CD4-positive, alpha-beta T cell treated with Interleukin-4 for 4 hours (primary cell): ENCODE measurements around the gene TMEM18.

Source experiments
- DNase-seq: peaks from one replicate; pipeline ENCODE4 v3.0.0-alpha.2; 2020

The TMEM18 gene

DNA sequence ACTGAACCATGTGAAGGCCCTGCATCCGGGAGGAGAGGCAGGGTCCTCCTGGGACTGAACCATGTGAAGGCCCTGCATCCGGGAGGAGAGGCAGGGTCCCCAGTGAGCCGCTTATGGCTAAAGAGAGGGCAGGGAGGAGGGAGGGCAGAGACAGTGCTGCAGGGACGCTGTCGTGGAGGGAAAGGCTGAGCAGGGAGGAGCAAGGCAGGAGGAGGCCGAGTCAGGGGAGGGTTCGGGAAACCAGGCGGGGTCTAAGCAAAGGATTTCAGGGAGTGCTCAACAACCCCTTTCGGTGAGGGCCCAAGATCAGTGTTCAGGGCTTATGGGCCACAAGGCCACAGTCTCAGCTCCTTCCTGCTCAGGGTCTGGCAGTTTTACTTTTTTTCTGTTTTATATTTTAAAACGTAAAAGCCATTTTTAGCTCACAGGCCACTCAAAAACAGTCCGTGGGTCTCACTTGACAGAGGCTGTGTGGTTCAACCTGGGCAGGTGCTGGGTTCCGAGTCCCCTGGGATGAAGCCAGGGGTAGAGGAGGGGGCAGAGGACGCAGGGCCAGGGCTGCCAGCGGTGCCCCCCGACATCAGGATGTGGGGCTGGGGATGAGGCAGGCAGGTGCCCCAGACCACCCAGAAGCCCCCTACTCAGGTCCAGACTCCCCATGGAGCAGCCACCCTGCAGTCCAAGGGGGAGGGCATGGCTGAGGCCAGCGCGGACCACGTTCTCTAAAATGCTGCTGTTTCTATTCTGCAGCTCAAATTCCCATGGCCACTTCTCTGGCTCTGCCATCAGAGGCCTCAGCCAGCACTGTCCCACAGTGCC lies 5.2 kb downstream of the TMEM18 start:
- DNase-seq: no peak

DNA sequence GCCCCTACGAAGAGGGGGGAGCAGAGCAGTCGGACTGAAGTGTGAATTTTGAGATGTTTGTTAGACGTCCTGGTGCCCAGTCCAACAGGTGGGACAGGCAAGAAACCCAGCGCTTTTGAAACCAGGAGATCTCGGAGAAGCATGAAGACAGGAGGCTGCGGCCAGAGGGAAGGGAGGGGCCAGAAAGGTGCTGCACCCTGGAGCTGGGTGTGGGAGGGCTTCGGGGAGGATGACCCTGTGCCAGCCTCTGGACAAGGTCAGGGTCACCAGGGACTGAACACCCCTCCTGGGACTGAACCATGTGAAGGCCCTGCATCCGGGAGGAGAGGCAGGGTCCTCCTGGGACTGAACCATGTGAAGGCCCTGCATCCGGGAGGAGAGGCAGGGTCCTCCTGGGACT lies 6.1 kb downstream of the TMEM18 start:
- no peak for DNase-seq

- no peak for DNase-seq
Observed at GRCh38 chr2:670637-671036, 6.6 kb downstream of the TMEM18 start.

DNA sequence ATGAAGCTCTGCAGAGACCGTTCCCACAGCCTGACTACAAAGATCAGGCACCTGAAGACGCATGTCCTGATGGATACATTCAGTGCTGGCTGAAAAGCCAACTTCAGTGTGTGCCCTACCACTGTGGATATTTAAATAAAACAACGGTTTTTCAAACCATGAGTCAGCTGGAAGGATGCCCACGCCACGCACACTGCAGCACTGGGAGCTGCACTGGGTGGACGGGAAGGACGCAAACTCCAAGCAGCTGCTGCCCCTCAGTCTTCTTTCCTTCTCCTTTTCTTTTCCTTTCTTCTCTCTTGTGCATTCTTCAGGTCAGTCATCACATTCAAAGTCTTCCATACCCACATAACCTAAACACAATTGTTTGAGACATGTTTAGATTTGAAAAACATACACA lies 7.9 kb downstream of the TMEM18 start:
- DNase-seq: no peak

- no peak for DNase-seq
Observed at GRCh38 chr2:668000-668398, 9.2 kb downstream of the TMEM18 start.

- DNase-seq: peak; percentile 20
Observed at GRCh38 chr2:667332-667999, 9.7 kb downstream of the TMEM18 start.

DNA sequence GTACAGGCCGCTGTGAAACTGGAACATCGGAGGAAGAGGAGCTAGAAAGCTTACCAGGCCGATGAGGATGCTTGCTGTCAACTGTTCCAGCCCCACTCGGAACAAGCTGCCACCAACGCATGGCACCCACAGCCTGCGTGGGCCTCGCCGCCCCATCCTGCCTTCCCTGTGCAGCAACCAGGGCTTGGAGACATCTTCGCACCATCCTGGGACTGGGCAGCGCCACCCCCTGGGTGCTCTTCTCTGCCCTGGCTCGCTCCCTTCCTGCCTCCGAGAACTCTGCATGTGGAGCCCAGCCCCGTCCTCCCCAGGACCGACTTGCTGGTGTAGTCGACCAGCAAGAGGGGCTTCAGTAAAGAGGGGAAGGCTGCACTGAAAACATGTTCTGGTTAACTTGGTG lies 10.8 kb downstream of the TMEM18 start:
- DNase-seq: no peak

DNA sequence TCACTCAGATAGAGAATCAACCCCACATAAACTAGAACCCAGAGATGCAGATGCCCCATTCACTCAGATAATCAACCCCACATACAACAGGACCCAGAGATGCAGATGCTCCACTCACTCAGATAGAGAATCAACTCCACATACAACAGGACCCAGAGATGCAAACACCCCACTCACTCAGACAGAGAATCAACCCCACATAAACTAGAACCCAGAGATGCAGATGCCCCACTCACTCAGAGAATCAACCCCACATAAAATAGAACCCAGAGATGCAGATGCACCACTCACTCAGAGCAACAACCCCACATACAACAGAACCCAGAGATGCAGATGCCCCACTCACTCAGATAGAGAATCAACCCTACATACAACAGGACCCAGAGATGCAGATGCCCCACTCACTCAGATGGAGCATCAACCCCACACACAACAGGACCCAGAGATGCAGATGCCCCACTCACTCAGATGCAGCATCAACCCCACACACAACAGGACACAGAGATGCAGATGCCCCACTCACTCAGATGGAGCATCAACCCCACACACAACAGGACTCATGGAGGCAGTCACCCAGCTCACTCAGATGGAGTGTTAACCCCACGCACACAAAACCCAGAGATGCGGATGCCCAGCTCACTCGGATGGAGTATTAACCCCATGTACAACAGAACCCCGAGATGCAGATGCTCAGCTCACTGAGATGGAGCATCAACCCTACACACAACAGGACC lies 11.7 kb downstream of the TMEM18 start:
- DNase-seq: no peak

DNA sequence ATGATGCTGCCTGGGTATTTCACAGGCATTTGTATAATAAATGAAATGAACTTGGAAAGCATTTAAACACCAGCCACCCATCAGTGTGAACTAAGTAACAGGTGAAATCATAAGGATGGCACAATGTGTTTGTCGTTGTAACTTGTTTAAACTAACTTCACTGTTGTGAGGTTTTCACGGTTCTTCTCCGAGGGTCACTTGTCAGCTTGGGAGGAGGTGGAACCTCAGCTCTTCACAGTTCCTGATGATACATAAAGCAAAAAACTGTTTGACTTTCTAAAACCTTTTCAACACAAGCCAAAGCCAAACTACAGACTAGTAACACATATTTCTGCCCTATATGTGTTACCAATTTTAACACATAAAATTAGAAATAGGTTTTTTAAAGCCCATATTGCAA lies 13.1 kb downstream of the TMEM18 start:
- no peak for DNase-seq

DNA sequence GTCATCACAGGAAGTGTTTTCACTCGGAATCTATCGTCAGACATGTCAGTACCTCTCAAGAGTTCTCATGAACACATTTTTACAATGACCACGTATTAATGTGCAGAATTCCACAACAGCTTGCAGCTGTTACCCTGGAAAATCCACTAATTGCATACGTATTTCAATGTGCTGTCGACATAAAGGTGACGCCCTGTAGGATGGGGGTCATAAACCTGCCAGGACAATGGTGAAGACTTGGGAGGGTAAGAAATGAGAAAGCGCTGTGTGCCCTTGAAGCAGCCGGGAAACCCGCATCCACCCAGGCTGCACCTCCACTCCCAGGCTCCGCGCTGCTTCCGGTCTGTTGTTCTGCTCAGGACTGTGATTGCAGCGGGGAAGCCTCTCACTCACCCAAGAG lies 14.0 kb downstream of the TMEM18 start:
- DNase-seq: no peak

GRCh38 chr2:661360-661635 lies 15.9 kb downstream of the TMEM18 start:
- no peak for DNase-seq

- no peak for DNase-seq
Observed at GRCh38 chr2:660586-661359, 16.4 kb downstream of the TMEM18 start.

DNA sequence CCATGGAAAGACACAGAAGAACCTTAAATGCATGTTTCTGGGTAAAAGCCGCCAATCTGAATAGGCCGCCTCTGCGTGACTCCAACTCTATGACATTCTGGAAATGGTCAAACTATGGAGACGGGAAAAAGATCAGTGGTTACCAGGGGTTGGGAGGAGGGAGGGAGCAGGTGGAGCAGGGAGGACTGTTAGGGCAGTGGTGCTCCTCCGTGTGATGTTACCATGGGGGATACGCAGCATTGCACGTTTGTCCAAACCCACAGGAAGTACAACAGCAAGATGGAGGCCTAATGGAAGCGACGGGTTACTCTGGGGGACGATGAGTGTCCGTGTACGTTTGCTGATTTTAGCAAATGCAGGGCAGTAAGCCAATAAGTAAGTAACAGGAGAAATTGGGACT lies 17.2 kb downstream of the TMEM18 start:
- no peak for DNase-seq

DNA sequence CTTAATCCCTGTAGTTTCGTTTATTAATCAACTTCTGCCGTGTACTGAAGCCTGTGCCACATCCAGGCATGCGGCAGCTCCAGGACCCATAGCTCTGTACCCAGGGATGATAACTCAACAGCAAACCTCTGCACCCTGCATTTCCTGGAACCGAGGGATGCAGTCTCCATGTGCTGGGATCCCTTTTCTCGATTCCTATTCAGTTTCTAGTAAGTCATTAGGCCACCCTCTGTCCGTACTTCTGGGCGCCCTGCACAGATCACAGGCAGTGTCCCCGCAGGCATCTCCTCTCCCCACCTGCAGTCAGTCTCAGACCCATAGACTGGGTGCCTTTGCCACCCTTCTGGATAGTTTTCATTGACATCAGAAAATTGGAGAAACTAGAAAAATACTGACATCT lies 18.8 kb downstream of the TMEM18 start:
- no peak for DNase-seq

DNA sequence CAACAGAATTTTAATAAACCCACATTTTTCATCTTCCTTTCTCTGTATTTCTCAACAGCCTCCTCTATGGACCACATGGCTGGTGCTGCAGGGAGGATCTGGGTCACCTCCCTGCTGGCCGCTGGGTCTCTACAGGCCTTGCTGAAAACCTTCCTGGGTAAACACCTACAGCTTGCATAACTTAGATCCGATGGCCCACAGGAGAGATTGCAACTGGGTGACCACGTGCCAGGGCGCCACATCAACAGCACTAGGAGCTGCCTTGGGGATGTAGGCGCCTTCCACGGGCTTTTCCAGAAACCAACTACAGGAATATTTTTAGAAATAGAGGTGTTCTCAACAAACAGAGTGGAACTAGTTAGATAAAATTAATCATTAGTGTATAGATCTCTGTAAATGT lies 19.4 kb downstream of the TMEM18 start:
- no peak for DNase-seq

GRCh38 chr2:656676-657075 lies 20.5 kb downstream of the TMEM18 start:
- DNase-seq: no peak

DNA sequence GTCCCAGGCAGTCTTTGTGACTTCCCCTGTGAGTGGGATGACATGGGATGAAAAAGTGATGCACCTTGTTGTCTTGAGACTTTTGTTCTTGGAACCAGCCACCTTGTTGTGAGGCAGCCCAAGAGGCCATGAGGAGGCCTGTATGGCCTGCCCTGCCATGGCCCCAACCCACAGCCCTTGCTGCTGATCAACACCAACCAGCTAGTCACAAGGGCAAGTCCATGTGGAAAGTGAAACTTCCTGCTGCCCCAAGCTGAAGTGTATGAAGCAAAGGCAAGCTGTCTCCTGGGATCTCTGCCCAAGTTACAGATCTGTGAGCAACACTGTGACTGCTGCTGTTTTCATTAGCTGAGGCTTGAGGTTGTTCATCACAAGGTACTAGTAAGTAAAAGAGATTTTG lies 21.6 kb downstream of the TMEM18 start:
- DNase-seq: no peak

DNA sequence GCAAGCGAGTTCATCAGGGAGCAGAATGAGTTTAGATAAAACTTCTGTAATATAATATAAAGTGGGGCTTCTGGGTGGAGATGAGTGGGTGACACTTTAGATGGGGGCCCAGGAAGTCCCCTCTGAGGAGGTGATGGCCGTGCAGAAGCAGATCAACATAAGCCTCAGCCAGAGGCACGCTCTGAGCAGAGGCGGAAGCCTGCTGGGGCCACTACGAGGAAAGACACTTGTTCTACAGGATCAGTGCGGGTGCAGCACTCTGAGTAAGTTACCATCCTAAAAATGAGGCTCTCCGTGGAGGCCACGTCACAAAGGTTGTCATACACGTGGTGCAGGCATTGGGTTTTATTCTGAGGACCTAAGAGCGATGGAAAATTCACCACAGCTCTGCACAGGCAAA lies 22.3 kb downstream of the TMEM18 start:
- DNase-seq: no peak

DNA sequence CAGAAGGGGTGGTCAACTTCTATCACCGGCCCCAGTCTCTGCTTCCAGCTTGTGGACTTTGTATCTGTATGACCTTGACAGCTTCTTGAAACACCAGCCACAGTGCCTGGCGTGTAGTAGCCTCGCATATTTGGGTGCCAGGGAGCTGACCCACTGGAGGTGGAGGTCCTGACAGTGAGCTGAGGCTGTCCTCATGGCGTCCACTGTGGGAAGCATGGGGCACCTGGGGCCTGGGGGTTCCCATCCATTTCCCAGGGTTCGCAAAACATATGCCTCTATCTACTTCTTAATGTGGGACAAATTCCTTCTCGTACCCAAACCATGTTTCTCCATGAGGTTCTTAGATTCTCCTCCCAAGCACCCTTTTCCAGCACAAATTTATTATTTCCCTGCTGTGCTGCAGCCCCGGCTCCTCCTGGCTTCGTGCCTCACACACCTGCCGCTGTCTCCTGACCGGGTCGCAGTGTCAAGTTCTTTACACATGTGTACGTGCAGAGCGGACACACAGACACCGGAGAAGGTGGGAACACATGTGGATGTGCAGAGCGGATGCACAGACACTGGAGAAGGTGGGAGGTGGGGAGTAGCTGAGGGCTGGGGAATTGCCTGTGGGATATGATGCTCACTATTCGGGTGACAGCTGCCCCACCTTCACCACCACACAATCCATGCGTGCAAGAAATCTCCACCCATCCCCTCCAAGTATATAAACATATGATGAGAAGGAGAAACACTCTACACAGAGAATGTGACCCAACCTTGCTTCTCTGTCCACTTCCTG lies 23.4 kb downstream of the TMEM18 start:
- DNase-seq: no peak

- no peak for DNase-seq
Observed at GRCh38 chr2:652881-653480, 24.2 kb downstream of the TMEM18 start.

- no peak for DNase-seq
Observed at GRCh38 chr2:651951-652373, 25.2 kb downstream of the TMEM18 start.
